NCI-H345 treated with DMSO at 0.1 percent for 48 hours (cell line): ENCODE measurements around the gene NKPD1.

Experiments
- DNase-seq: peaks from one replicate; lab custom pipeline; 2025; ENCODE audit not compliant: unreplicated experiment; lab: John Stamatoyannopoulos, UW

The NKPD1 gene

GRCh38 chr19:45118106-45118505 is 42.7 kb downstream of the NKPD1 start:
- no peak for DNase-seq

DNA sequence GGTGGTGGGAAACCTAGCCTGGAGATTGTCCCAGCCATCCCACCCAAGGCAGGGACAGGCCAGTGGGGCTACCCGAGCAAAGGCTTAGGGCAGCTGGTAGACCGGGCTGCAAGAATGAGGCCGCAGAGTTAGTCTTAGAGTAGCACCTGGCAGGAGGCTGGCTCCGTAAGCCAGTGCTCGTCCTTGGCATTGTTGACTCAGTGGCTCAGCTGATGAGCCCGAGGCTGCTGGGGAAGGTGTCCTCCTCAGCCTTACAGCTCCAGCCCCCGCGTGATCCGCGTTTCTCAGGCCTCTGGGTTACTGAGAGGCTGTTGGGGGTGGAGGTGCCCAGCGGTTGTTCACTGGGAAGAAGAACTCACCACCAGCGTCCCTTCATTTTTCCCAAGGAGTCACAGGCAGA is 43.1 kb downstream of the NKPD1 start:
- DNase-seq, result no peak

GRCh38 chr19:45117167-45117594 is 43.6 kb downstream of the NKPD1 start:
- peak; percentile 35 for DNase-seq

GRCh38 chr19:45115809-45116615 is 44.8 kb downstream of the NKPD1 start:
- no peak for DNase-seq

GRCh38 chr19:45114116-45114515 is 46.7 kb downstream of the NKPD1 start:
- peak; percentile 31 for DNase-seq

DNA sequence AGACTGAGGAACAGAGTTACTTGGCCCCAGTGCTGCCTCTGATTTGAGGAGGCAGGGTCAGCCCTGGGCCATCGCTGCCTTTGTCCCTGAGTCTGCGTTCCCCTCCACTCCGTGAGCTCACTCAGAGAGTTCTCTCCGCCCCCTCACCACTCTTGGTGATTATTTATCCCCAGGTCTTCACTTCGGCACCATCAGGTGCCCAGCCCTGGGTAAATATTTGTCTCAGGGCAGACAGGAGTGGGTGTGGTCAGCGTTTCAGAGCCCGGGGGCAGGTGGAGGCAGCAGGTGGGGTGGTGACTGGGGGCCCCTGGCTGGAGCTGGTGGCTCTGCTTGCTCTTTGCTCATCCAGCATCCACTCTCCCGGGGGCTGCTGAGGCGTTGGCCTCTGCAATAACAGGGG is 47.2 kb downstream of the NKPD1 start:
- peak; percentile 78 for DNase-seq

- no peak for DNase-seq
Measured at GRCh38 chr19:45112111-45112827, 48.5 kb downstream of the NKPD1 start.
